Hematopoietic multipotent progenitor cell treated with erythropoietin and hydrocortisone succinate and interleukin-3 and kit ligand, for 17 days (in vitro differentiated cells): ENCODE results near the gene MAGT1.
A peak's percentile ranks its signal among the peaks of the same experiment; 100 is the strongest.
"Not testable (repeated sequence)": the region's sequence is repeated elsewhere in the genome, so short reads cannot be mapped to it uniquely, and the experiment has no call there.

Experiments
- DNase-seq: peaks from one replicate; pipeline ENCODE4 v3.0.0-alpha.2; 2015; ENCODE audit warnings: low spot score

The MAGT1 gene

DNA sequence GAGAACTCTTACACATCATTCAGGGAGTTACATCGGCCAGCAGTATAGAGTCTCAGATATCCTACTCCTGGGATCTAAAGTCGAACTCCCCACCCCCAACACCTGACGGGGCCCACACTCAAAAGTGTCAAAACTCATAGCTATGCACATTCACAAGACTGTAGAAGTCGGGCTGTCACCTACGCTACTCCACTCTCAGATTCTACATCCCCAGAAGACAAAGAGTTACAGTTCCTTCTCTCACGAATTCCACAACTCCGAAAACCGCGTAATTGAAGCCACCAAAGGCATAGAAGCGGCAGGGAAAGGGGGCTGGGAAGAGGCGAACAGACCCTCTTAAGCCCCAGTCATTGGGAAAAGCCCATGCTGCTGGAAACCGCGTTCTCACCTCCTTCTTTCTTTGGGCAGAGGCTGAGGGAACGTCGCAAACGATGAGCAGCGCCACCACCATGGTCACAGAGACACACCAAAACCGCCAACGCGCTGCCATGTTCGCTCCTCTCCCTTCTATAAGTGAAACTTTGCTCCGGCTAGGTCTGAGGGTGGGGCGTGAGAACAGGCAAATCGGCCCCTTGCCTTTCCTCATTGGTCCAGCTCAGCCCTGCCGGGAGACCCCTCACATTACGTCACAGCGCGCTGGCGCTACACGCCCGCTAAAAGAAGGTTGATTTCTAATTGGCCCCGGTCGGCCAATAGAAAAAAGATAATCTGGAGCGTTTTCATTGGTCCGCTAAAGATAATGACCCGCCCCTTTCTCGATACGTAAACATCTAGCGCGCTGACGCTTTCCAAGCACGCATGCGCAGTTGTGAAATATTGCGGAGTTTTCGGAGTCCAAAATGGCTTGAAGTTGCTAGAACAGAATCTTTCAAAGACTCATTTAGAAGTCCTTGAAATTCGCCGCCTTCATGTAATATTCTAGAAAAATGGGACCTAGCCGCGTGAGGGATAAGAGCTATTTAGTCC, at the start of gene MAGT1:
Gene MAGT1 (minus strand): TSS at position 515 of the 966 bp plus-strand sequence. CDS start 25 bp downstream, at position 490.
- DNase-seq: peak; percentile 98

DNA sequence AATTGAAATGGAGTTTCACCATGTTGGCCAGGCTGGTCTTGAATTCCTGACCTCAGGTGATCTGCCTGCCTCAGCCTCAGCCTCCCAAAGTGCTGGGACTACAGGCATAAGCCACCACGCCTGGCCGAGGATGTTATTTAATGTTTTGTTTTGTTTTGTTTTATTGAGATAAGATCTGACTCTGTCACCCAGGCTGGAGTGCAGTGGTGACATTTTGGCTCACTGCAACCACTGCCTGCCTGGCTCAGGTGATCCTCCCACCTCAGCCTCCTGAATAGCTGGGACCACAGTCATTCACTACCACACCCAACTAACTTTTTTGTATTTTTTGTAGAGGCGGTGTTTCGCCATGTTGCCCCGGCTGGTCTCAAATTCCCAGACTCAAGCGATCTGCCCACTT, 49.8 kb upstream of the MAGT1 start:
- DNase-seq: not testable (repeated sequence)

DNA sequence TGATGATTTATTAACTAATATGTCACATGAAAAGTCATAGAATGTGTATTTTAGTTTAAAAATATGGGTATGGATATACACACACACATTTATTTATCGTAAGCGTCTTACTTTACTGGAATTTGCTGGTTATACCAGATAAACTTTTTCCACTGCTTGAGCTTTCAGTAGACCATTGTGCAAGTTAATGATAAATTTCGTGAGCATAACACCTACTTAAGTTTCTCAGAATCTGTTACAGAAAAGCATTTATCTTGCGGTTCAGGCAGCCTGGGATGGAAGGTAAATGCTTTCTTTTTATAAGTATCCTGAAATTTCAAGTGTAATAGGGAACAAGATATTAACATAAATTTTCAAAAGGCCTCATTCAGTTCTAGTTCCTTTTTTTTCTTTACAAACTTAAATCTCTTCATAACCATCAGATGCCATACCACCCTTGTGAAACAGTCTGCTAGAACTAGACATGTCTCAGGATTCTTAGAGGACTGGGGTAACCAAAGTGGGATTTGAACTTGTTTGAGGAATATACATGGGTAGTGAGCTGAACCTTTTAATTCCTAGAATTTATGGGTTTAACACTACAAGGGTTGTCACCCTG, 42.9 kb upstream of the MAGT1 start:
- DNase-seq: peak; percentile 60

DNA sequence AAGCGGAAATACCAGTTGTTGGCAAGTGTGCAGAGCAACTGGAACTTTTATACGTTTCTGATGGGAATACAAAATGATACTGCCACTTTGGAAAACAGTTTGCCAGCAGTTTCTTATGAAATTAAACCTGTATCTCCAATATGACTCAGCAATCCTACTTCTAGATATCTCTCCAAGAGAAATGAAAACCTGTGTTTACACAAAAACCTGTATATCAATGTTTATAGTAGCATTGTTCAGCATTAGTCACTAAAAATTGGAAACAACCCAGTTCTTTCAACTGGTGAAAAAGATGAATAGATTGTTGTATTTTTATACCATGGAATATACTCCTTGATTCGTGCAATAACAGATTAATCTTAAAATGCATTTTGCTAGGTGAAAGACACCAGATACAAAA, 42.1 kb upstream of the MAGT1 start:
- DNase-seq: peak; percentile 63

DNA sequence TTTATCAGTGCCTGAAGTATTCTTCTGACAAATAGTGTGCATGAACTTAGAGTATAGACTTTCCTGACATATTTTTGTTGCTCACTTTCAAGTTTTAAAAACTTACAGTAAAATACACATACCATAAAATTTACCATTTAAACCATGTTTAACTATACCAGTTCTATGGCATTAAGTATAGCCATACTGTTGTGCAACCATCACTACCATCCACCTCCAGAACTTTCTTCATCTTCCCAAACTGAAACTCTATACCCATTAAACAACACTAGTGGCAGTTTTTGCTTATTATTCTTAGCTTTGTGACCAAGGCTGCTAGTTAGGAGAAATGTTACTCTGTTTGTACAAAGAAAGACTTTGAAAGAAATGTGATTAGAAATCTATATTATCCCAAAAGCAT, 41.1 kb upstream of the MAGT1 start:
- DNase-seq: no peak

DNA sequence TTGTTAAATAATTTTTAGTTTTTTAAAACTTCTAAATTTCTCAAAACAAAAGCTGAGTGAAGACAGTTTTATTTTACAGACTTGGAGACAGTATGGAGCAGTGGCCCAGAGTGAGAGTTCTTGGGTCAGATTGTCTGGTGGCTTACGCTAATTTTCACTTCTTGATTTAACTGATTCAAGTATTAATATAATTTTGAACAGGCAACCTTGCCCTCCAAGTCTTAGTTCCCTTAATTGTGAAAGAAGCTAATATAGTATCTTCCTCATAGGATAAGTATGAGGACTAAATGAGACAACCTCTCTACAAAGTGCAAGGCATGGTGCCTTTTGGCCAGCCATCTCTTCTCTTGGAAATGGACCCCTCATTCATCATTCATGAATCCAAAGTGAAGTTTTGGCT, 40.7 kb upstream of the MAGT1 start:
- no peak for DNase-seq

DNA sequence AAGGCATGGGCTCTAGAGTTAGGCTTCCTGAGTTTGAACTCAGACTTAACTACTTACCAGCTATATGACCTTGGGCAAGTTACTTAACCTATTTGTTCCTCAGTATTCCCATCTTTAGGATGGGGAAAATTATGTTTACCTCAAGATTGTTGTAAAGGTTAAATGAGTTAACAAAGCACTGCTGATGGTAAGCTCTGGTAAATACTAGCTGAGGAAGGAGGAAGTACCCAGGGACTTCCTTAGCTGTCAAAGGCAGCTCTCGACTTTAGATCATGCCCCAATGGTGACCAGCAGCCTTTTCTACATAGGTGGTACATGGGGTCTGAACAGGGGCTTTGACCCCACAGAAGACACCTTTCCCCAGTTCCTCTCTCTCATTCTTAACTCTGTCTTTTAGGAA, 35.3 kb upstream of the MAGT1 start:
- DNase-seq: no peak

DNA sequence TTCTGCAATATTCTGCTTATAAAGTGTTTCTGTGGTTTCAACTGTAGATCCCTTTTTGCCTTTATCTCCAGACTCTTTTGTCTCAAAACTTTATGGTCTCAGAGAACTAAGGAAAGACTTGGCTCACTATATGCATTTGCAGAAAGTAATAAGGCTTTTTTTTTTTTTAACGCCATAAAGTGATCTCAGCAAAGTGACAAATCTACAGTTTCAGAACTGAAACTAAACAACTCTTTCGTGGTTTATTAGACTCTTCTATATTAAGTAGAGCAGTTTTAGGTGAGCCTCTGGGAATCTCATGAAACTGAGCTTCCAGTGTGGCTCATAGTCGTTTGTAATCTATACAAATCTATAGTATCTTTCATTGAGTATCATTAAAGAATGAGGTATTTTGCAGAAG, 30.5 kb upstream of the MAGT1 start:
- DNase-seq: no peak

DNA sequence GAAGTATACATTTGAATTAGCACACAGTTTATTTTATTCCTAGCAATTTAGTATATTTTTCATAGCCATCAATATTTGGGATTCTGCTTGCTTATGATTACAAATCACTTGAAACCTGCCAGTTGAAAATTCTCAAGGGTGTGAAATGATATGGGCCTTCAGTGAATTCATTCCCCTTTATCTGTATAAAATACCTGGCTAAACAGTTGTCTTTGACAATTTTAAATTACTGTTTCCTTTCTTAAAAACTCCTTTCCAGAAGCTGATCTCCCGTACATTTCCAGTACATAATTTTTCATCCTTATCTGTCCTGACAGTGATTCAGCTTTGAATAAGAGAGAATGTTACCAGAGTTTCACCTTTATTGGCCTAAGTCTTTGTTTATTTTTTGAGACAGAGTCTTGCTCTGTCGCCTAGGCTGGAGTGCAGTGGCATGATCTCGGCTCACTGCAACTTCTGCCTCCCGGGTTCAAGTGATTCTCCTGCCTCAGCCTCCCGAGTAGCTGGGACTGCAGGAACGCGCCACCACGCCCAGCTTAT, 29.2 kb upstream of the MAGT1 start:
- DNase-seq: peak; percentile 48

DNA sequence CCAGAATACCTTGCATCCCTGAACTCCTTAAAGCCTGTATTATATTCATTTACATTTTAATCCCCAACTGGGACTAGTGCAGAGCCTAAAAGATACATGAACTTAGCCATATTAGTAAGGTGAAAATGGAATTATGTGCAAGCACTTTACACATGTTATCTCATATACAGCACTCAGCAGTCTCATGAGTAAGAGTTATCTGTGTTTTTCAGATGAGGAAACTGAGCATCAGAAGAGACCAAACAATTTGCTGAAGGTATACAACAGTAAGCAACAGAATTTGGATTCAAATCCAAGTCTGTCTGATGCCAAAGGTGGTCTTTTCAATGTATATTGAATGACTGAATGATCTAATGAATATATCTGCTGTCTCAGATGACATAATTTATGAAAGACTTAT, 27.6 kb upstream of the MAGT1 start:
- peak; percentile 77 for DNase-seq

DNA sequence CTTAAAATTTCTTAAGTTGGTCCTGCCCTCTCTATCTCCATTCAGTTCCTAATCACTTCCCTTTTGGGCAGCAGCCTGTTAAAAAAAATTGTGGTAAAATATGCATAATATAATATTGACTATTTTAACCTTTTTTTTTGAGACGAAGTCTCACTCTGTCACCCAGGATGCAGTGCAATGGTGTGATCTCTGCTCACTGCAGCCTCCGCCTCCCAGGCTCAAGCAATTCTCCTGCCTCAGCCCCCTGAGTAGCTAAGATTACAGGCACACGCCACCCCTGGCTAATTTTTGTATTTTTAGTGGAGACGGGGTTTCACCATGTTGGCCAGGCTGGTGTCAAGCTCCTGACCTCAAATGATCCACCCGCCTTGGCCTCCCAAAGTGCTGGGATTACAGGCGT, 24.1 kb upstream of the MAGT1 start:
- not testable (repeated sequence) for DNase-seq

DNA sequence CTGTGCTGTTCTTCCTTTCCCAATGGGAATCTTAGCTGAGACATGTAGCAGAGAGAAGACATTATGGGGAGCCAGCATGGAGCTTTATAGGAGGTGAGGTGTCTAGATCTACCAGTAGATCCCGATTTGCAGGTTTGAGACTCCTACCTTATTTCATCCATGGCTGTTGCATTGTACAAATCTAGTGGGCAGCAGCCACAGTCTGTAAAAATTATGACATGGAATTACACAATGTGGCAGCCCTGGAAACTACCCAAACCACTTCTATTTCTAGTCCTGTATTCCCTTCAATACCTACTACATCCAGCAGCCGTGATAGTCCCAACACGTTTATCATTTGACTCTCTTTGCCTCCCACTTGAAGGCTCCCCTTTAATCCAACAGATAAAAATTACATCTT, 23.3 kb upstream of the MAGT1 start:
- no peak for DNase-seq

DNA sequence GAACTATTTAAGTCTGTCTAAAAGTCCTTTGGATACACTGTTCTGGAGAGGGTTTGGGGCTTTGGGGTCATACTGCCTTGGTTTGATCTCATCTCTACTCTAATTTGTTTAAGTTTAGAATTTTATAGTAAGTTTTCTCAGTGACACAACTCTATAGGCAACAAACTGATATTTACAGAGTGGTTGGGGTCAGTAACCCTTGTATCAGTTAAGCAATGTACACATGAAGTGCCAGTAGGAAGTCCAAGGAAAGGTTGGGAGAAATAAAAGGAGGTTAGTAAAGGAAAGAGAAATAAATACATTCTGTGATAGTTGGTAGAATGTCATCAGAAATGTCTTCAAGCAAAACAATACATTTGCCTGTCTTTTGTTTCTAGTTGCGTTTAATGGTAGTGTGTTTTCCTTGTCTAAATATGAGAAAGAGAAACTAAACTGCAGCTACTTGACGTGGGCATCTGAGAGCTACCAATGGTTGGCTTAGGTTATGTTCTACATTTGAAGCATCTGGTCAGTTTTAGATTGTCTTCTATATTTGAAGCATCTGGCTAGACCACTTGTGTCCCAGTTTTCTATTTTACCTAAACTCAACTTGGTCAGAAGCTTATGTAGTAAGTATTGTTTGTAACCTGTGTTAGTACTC, 22.2 kb upstream of the MAGT1 start:
- DNase-seq: peak; percentile 26

DNA sequence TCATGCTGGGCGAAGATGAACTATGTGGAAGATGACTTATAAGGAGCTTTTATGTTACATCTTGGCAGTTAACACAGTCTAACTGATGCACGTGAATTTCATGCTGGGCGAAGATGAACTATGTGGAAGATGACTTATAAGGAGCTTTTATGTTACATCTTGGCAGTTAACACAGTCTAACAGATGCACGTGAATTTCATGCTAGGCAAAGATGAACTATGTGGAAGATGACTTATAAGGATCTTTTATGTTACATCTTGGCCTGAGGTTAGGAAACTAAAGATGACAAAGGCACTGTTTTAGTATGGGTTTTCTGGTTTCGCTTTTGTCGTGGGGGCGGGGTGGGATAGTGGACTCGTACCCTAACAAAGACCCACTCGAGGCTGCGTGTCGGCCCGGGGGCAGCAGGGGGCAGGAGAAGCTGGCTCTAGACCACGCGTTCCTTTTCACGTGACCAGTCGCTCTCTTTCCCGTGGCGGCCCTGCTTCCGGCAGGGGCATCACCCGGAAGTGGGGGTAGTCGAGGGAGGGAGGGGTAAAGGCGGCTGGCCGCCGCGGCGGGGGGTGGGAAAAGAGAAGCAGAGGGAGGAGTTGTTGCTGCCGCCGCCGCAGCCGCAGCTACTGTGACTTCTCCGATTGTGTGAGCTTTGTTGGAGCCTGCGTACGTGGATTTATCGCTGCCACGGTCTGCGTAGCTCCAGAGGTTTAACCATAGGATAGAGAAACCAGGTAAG, 15.0 kb upstream of the MAGT1 start, which contains the start of gene ATP7A:
Gene ATP7A (plus strand): TSS at position 586 of the 733 bp plus-strand sequence. CDS start 60,949 bp downstream, outside the sequence.
- peak; percentile 91 for DNase-seq

DNA sequence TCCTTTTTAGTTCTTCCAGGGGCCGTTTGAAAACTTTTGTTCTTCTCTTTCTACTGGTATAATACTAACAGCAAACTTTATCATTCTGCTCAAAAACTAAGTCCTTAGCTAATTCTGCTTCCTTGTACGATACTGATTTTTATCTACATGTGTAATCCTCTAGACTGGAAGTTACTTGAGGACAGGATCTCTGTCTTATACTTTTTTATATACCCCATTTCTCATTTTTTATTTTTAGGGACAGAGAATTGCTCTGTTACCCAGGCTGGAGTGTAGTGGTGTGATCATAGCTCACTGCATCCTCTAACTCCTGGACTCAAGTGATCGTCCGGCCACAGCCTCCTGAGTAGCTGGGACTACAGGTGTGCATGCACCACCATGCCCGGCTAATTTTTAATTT, 6.3 kb upstream of the MAGT1 start:
- no peak for DNase-seq

DNA sequence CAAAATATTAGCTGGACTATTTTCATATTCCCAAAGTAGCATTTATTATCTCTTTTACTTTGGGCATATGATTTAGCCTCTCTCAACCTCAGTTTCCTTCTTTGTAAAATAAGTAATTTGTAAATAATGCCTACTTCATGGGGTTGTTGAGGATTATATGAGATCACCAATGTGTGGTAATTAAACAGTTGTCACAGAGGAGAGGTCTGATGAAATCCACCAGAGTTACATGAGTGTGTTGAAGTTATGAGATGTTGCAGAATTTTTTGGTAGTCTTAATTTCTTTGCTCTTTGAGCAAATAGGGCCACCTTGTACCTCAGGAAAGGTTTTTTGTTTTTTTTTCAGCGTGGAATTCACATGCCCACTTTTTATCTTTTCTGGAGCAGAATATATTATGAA, 5.5 kb upstream of the MAGT1 start:
- DNase-seq: peak; percentile 30

DNA sequence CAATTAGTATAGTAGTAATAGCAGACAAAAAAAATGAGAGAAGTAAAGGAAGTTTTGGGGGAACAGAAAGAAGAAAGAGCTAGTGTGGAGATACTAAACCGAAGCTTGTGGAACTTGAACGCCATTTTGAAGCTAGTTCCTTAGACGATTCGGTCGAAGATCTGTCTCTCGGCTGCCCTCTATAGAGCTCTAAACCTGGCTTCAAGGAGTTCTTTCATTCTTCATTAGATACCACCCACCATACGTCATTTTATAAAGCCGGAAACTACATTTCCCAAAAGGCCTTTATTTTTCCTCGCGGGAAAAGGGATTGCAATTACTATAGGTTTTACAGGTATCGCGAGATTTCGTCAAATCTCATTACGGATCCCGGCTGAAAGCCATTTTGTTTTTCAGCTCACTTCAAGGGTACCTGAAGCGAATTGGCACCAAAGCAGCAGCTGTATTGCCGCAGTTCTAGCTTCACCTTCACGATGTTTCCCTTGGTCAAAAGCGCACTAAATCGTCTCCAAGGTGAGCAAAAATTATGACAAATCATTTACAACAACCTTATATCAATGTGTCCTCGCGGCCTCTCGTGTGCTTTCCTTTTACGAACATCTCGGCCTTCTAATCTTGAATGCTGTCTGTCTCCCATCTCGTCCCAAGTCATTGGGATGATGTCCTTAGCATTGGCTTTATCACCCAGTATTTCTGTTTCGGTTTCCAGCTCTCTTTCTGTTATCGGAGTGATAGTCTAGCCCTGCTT, 4.0 kb upstream of the MAGT1 start, which contains the start of gene COX7B:
Gene COX7B (plus strand): TSS at position 388 of the 748 bp plus-strand sequence. CDS start 86 bp downstream, at position 474.
- DNase-seq: peak; percentile 96

DNA sequence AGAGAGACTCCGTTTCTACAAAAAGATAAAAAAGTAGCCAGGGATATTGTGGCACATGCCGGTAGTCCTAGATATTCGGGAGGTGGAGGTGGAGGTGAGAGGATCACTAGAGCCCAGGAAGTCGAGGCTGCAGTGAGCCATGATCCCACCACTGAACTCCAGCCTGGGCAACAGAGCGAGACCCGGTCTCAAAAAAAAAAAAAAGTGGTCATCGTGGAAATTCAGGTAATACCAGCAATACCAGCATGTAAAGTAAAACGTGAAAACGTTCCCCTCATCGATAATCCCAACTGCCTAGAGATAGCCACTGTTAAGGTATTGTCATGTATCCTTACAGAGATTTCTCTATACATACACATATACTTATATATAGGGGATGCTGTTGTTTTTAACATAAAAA, 1.5 kb downstream of the MAGT1 start:
- DNase-seq: no peak

DNA sequence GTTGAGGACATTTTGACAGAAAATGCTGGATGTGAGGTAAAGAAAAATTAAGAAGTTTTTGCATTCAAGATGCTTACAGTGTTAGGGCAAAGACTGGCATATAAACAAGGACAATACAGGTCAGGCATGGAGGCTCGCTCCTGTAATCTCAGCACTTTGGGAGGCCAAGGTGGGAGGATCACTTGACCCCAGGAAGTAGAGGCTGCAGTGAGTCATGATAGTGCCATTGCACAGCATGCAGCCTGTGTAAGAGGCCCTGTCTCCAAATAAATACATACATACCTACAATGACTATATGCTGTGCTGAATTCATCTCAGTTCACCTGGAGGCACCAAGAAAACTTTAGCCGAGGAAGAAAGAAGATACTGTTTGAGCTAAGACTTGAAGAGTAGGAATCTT, 2.3 kb downstream of the MAGT1 start:
- no peak for DNase-seq

DNA sequence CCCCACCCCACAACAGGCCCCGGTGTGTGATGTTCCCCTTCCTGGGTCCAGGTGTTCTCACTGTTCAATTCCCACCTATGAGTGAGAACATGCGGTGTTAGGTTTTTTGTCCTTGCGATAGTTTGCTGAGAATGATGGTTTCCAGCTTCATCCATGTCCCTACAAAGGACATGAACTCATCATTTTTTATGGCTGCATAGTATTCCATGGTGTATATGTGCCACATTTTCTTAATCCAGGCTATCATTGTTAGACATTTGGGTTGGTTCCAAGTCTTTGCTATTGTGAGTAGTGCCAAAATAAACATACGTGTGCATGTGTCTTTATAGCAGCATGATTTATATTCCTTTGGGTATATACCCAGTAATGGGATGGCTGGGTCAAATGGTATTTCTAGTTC, 13.8 kb downstream of the MAGT1 start:
- not testable (repeated sequence) for DNase-seq

DNA sequence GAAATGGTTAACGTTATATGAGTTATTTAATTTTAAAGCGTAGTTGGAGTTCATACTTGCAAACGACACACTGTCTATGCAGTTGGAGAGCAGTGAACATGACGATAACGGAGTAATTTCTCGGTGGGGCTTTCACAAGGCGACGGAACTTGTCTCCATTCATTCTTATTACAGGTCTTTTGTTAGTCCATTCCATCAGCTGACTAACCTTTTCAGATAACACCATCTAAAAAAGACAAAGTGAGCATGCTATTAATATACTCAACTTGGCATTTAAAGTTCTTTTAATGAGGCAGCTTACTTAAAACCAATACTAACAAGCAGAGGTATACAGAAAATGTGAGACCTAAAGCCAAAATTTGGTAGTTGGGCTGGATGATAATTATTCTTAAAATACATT, 19.9 kb downstream of the MAGT1 start:
- DNase-seq: no peak
